Stimulated activated CD4-positive, alpha-beta T cell treated with anti-CD3 and anti-CD28 coated beads, Interleukin-1b, Interleukin-23, amount 100 ng/mL, for 4 hours (primary cell): Measurements from ENCODE around the gene CSH2.

Experiments
- DNase-seq, 2 donors: peaks; one replicate each; pipeline ENCODE4 v3.0.0-alpha.2; 2020; ENCODE audit warnings: low read depth in 2 of 2

Gene CSH2

DNA sequence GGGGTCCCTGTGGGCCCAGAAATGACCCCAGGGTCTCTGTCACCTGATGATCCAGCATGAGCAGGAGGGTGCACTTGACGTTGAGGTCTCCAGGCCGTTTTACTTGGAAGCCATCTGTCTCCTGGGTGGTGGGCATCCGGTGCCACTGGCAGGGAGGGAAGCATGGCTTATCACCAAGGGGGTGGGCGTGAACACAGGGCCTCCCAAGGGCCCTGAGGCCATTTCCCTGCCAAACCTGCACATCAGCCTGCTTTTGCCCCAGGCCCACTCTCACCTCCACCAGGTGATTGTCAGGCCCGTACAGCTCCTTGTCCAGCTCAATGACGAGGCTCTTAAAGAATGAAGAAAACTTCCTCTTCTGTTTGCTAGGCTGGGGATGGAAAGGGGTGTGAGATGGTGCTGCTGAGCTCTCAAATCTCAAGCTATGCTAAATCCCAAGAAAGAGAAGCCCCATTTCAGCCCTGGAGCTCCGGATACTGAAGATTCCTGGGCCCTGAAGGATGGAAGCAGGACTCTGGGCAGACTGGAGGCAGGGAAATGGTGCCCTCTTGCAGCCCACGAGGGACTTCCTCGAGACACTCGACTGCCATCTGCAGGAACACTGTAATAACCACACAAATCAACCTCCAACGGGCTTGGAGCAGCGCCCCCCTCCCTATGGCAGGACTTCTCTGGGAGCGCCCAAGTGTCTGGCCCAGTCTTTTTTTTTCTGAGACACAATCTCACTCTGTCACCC lies 38.9 kb downstream of the CSH2 start:
- DNase-seq: peak in 1 of 2 donors; percentile 54

GRCh38 chr17:63833741-63834373 lies 39.6 kb downstream of the CSH2 start:
- DNase-seq: no peak

GRCh38 chr17:63833026-63833740 lies 40.3 kb downstream of the CSH2 start:
- no peak for DNase-seq

DNA sequence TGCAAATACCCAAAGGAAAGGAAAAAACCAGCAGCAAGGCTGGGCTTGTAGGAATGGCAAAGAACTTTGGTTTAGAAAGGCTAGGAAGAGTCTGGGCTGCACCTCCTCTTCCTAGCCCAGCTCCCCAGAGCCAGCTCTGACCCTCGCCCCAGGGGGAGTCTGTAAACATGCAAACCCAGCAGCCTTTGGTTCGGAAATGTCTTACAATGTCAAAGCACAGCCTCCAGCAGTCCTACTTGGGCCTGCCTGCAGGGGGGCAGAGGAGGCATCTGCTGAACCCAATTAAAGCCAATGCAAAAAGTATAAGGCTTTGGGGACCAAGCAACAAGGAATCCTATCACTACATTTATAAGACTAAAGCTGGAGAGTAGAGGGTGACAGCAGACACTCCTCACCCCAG lies 41.0 kb downstream of the CSH2 start:
- no peak for DNase-seq

DNA sequence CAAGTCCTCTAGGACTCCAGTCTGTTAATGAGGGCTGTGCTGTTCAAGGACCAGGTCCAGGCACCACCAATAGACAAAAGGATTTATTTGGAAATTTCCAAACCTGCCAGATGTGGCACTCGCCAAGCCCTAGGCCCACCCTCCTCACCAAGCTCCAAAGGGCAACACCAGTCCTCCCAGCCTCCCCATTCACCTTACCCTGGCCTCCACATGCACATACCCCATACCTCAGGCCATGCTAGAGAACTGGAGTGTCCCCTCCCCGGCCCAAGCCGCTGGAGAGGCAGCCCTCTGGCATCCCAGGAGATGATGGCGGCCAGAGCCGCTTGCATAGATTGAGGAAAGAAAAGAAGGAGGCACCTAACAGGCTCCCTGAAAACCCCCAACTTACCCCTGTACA lies 41.5 kb downstream of the CSH2 start:
- DNase-seq: no peak

DNA sequence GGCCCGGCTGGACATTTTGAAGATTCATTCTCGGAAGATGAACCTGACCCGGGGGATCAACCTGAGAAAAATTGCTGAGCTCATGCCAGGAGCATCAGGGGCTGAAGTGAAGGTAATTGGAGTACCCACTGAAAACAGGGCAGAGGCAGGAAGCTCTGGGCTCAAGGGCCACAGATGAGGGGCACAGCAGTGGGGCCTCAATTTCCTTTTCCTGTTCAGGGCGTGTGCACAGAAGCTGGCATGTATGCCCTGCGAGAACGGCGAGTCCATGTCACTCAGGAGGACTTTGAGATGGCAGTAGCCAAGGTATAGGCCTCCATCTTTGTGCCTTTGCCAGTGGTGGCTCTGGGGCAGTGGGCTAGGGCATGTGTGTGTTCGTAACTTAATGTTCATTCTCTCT lies 42.0 kb downstream of the CSH2 start:
- no peak for DNase-seq

DNA sequence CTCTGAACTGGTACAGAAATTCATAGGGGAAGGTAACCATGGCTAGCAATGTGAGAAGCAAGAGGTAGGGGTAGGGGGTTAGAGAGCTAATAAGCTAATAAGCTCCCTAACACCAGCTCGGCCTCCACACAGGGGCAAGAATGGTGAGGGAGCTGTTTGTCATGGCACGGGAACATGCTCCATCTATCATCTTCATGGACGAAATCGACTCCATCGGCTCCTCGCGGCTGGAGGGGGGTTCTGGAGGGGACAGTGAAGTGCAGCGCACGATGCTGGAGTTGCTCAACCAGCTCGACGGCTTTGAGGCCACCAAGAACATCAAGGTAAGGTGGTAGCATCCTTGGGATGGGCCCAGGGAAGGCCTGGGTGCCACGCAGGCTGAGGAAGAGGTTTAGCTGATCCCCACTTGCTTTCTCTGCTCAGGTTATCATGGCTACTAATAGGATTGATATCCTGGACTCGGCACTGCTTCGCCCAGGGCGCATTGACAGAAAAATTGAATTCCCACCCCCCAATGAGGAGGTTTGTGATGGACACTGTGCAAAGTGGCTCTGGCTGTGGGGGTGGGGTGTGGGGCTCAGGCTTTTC lies 42.5 kb downstream of the CSH2 start:
- no peak for DNase-seq

DNA sequence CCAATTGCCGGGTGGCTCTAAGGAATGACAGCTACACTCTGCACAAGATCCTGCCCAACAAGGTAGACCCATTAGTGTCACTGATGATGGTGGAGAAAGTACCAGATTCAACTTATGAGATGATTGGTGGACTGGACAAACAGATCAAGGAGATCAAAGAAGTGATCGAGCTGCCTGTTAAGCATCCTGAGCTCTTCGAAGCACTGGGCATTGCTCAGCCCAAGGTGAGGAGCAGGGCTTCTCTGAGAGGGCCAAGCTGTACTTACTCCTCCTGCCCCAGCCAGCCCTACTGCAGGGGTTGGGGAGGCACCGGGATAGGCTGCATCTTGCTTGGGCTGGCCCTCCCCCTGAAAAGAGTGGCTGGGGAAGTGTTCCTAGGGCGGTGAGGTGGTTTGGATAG lies 43.2 kb downstream of the CSH2 start:
- no peak for DNase-seq

GRCh38 chr17:63828936-63829335 lies 44.5 kb downstream of the CSH2 start:
- DNase-seq: no peak

GRCh38 chr17:63827801-63828221 lies 45.7 kb downstream of the CSH2 start:
- DNase-seq: no peak

GRCh38 chr17:63827002-63827800 lies 46.3 kb downstream of the CSH2 start, which contains the start of the genes FTSJ3 and PSMC5:
FTSJ3 (minus strand) TSS chr17:63827663; CDS start chr17:63826902, 761 bp downstream.
PSMC5 (plus strand) TSS chr17:63827431; CDS start chr17:63827491, 60 bp downstream.
- peak; percentile 89 to 90 for DNase-seq

GRCh38 chr17:63826468-63827001 lies 46.9 kb downstream of the CSH2 start:
- DNase-seq: no peak

- no peak for DNase-seq
Observed at GRCh38 chr17:63824362-63824761, 49.1 kb downstream of the CSH2 start.

DNA sequence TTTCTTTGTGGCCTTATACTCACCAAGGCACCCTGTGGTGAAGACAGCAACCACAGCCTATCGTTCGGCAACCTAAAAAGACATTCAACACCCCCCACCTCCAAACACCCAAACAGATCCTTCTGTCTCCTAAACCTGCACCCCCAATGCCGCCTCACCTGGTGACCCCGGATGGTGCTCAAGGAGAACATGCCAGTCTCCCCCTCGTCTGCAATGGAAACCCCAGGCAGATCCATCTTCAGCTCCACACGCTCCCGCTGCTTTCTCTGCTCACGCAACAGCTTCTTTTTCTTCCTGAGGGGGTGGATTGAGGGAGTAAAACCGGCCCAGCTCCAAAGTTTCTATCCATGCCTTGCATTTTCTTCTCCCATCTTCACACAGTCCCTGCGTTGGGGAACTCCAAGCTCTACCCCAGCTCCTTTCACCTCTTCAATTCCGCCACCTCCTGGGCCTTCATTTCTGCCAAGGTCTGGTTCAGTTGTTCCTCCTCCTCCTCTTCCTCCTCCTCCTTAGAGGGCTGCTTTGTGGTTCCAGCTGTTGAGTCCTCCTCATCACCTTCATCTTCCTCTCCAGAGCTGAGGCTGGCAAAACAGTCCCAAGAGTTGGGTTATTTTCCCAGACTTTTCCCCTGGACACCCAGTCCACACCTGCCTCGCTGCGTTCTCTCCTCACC lies 49.7 kb downstream of the CSH2 start:
- DNase-seq: no peak

GRCh38 chr17:63822537-63822936 lies 50.9 kb downstream of the CSH2 start:
- no peak for DNase-seq
